ENCODE data around the gene MEI4. TPM values are rescaled to one million over a fixed set of nuclear protein-coding genes. Genes with fewer than 3 reads are reported as not detected.
A peak's percentile ranks its signal among the peaks of the same experiment; 100 is the strongest.
"Not testable (repeated sequence)": the region's sequence is repeated elsewhere in the genome, so short reads cannot be mapped to it uniquely, and the experiment has no call there.

Gene MEI4
- total RNA-seq, 6 donors from 2014 or later: not detected

GRCh38 chr6:77650098-77650663 lies 2.7 kb upstream of the MEI4 start:
- Histone ChIP-seq H3K4me1 (no peaks in the 10 kb centered on the region), H3K27ac (no peak overlapping the region), H3K36me3 (no peaks in the 10 kb centered on the region), H3K4me3 (peak overlapping the region in 2 of 4 donors; percentile 11 to 15), H3K9me3 (no peaks in the 10 kb centered on the region), H3K27me3 (no peaks in the 10 kb centered on the region)
- TF ChIP-seq POLR2A (IDR thresholded peaks at IDR 0.05) (no peak), POLR2AphosphoS5 (IDR thresholded peaks at IDR 0.05) (no peak), EP300 (IDR thresholded peaks at IDR 0.05) (no peak), CTCF (IDR thresholded peaks at IDR 0.05) (no peak)
- peak in 1 of 2 donors; percentile 80 for DNase-seq
- 26 to 28% methylated on average over 20 to 32 of the region's 37 CpGs for WGBS, 2 donors
- ATAC-seq (ENCODE audit: low FRiP score in 2 of 2): peak in 1 of 2 donors; percentile 50

- H3K4me3 ChIP-seq: no peak overlapping the region
- ATAC-seq (ENCODE audit: low FRiP score in 2 of 2) (no peak), DNase-seq (no peak)
- H3K36me3 ChIP-seq: no peaks in the 10 kb centered on the region
- TF ChIP-seq CTCF (IDR thresholded peaks at IDR 0.05) (no peak), POLR2A (IDR thresholded peaks at IDR 0.05) (no peak), POLR2AphosphoS5 (IDR thresholded peaks at IDR 0.05) (no peak), EP300 (IDR thresholded peaks at IDR 0.05) (no peak)
- no peaks in the 10 kb centered on the region for H3K4me1 ChIP-seq
- no peaks in the 10 kb centered on the region for H3K27me3 ChIP-seq
- no peak overlapping the region for H3K27ac ChIP-seq
- no peaks in the 10 kb centered on the region for H3K9me3 ChIP-seq
Measured at GRCh38 chr6:77653816-77654215, 977 bp downstream of the MEI4 start.

GRCh38 chr6:77655035-77655434 lies 2.2 kb downstream of the MEI4 start:
- H3K27me3 ChIP-seq; H3K4me3 ChIP-seq; H3K36me3 ChIP-seq; H3K27ac ChIP-seq; DNase-seq; ATAC-seq (ENCODE audit: low FRiP score in 2 of 2); H3K4me1 ChIP-seq; H3K9me3 ChIP-seq: not testable (repeated sequence)
- 96 to 100% methylated on average over 1 of the region's 1 CpG for WGBS, 2 donors

- H3K4me1 ChIP-seq: no peaks in the 10 kb centered on the region
- no peak for TF ChIP-seq POLR2A (IDR thresholded peaks at IDR 0.05)
- no peak for TF ChIP-seq POLR2AphosphoS5 (IDR thresholded peaks at IDR 0.05)
- no peak for TF ChIP-seq CTCF (IDR thresholded peaks at IDR 0.05)
- no peak for TF ChIP-seq EP300 (IDR thresholded peaks at IDR 0.05)
- H3K36me3 ChIP-seq: no peaks in the 10 kb centered on the region
- 53 to 61% methylated on average over 1 of the region's 1 CpG for WGBS, 2 donors
- DNase-seq: no peak
- no peaks in the 10 kb centered on the region for H3K9me3 ChIP-seq
- no peak overlapping the region for H3K27ac ChIP-seq
- no peak overlapping the region for H3K4me3 ChIP-seq
- ATAC-seq (ENCODE audit: low FRiP score in 2 of 2): no peak
- H3K27me3 ChIP-seq: no peaks in the 10 kb centered on the region
Measured at GRCh38 chr6:77656999-77657764, 4.3 kb downstream of the MEI4 start.

GRCh38 chr6:77666340-77666739 lies 13.5 kb downstream of the MEI4 start:
- ATAC-seq (ENCODE audit: low FRiP score in 2 of 2) (no peak), DNase-seq (no peak)
- WGBS, 2 donors: 81 to 87% methylated on average over 4 of the region's 4 CpGs
- Histone ChIP-seq H3K27ac (no peak overlapping the region), H3K4me3 (no peak overlapping the region), H3K27me3 (no peaks in the 10 kb centered on the region), H3K9me3 (no peaks in the 10 kb centered on the region), H3K36me3 (no peaks in the 10 kb centered on the region), H3K4me1 (no peaks in the 10 kb centered on the region)
- TF ChIP-seq POLR2A (IDR thresholded peaks at IDR 0.05) (no peak), CTCF (IDR thresholded peaks at IDR 0.05) (no peak), POLR2AphosphoS5 (IDR thresholded peaks at IDR 0.05) (no peak), EP300 (IDR thresholded peaks at IDR 0.05) (no peak)

Measured in upper lobe of left lung (tissue), 6 donors.